Caki2 (cell line): ENCODE data around the gene ISYNA1. TPM values are rescaled to one million over a fixed set of nuclear protein-coding genes. Genes with fewer than 3 reads are reported as not detected.

Experiments
- DNase-seq: peaks from one replicate; pipeline ENCODE4 v3.0.0-alpha.2; 2015; ENCODE audit warnings: low read depth
- in situ Hi-C: cut with HindIII; loops from 2 replicates; pipeline ENCODE4 v1.10.0; 2016; ENCODE audit warnings: low sequenced_read_pairs, low pct_unique_long_range_greater_than_20kb, mixed read lengths
- total RNA-seq: library from RNA; depleted of rRNA; stranded (reverse); fragments of >200 nt; shearing (Covaris generic); gene quantifications from 2 replicates; pipeline ENCODE4 v1.2.3, GENCODE V29; 2014; ENCODE audit warnings: low replicate concordance; rRNA removed

The ISYNA1 gene
- 118 and 155 TPM in 2 replicates for total RNA-seq

DNA sequence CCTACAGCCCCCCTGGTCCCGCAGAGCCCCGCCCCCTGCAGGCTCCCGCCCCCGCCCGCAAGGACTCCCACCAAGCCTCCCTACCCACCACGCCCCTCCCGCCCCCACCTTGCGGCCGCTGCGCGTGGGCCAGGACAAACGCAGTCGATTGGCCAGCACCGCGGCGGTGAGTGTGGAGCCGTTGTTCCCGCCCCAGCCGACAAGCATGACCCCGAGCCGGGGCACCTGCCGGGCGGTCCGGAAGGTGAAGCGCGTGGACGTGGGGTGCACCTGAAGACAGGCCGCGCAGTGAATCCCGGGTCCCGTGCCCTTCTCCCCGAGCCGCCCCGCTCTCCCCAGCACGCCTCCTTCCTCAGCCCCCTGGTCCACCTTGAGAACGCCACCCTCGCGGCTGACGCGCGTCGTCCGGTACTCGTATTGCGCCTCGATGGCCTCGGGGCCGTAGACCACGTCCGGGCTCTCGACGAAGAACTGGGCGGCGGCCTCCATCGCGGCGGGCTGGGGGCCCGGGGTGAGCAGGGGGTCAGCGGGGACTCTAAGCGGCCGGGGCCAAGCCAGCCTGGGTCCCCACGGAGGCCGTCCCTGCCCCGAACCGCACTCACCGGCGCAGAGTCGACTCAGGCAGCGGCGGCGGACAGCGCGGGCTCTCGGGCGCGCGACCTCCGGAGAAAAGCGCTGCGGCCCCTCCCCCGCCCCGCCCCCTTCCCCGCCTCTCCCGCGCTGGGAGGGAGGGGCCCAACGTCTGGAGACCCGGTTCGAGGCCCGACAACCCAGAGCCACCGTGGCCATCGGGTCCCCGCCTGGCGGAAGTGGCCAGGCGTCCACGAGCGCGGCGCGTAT lies at the start of gene ISYNA1:
Gene ISYNA1, minus strand, starts transcription at position 643 of the 840 bp plus-strand sequence. Its CDS starts 154 bp downstream, at position 489.
- in situ Hi-C loops: no loop called here
- peak; percentile 76 for DNase-seq

DNA sequence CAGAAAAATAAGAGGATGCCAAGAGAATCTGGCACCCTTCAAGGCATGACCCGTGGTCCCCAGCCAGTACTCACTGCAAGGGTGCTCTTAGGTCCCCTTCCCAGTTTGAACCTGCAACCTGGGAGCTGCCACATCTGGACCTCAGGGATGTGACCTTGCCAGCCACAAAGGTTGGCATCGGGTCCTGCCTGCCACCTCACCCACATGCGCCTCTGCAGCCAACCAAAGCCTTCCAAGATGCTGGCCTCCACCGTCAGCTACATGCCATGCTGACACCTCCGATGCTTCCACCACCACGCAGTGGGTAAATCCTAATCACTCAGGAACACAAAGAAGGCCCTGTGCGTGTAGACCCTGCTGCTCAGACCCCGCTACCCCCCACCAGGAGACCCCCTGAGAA lies 48.8 kb upstream of the ISYNA1 start:
- no peak for DNase-seq
- in situ Hi-C loops: no loop called here

DNA sequence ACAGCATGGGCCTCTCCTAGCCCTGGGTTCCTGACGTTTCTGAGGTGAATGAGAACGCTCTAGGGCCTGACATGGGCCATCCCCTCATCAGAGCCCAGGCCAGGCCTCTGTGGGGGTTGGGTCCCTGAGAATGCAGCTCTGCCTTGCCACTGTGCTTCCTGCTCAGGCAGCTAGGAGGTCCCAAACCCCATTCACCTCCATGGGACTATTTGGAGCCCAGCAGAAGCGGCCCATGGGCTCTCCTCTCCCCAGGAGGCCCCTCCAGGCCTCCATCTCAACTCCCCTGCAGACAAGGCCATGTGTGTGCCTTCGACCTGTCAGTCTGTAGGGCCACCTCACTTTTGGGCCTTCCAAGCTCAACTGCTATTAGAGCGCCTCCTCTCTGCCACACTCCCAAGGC lies 47.1 kb upstream of the ISYNA1 start:
- in situ Hi-C loops: no loop called here
- DNase-seq: no peak

- in situ Hi-C loops: no loop called here
- no peak for DNase-seq
These were observed 45.4 kb upstream of the ISYNA1 start for GRCh38 chr19:18483119-18483890.

DNA sequence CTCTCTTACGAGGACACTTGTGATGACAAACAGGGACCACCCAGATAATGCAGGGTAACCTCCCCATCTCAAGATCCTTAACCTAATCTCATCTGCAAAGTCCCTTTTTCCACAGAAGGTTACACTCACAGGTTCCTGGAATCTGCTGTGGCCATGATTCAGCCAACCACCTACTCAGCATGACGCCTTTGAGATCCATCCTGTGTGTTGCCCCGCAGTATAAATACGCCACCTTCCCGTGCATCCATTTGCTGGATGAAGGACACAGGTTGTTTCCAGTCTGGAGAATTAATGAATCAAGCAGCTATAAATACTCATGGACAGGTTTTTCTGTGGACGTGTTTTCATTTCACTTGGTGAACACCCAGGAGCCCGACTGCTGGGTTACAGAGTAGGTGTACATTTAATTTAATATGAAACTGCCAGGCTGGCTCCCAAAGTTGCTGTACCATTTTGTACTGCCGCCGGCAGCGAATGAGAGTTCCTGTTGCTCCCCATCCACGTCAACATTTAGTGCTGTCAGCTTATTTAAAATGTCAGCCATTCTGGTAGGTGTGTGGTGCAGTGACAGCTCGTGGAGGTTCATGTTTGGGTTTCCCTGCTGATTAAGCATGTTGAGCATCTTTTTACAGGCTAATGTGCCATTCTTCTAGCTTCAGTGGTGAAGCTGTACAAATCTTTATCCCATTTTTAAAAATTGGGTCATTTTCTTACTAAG lies 43.7 kb upstream of the ISYNA1 start:
- in situ Hi-C loops: no loop called here
- DNase-seq: no peak

GRCh38 chr19:18480006-18480691 lies 42.2 kb upstream of the ISYNA1 start:
- in situ Hi-C loops: no loop called here
- no peak for DNase-seq

DNA sequence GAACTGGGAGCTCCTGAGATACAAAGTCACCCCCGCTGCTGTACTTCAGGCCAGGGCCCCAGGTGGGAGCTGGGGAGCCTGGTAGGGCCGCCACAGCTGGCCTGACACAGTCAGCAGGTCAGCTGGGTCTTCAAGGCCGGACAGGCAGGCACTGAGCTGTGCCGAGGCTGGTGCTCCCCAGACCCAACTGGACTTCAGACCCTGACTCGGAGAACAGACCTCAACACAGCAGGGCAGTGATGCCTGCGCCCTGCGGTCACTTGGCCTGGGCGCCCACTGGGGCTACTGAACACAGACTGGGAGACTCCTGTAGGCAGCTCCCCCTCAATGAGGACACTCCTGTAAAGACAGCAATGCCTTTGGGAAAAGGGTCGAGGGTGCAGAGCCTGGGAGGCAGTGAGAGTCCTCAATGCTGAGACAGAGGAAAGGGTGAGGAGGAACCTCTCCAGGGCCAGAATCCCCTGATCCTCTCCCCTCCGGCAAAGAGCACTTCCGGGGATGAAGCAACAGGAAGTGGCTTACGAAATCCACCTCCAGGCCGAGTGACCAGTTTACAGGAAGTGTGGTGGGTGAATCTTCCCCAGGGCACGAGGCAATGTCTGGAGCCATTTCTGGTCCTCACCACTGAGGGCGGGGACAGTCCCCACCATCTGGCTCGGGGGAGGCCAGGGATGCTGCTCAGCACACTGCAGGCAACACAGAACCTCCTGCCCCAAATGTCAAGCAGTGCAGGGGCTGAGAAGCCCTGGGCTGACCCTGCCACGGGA lies 40.8 kb upstream of the ISYNA1 start:
- in situ Hi-C loops: no loop called here
- DNase-seq: peak; percentile 32

DNA sequence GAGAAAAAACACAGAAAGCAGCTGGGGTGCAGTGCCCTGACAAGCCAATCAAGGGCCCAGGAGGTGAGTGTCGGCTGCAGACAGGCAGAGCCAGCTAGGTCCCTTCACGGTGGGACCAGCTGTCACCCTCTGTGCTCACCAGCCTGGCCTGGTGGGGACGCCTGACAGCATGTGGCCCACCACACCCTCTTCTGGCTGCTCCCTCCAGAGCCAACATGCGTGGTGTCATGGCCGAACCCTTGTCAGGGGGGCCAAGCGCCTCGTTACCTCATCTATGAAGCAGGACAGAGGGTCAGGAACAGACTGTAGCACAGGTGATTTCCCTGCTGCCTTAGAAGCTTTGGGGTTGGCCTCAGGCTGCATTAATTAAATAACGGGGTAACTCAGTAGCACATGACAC lies 40.0 kb upstream of the ISYNA1 start:
- in situ Hi-C loops: no loop called here
- DNase-seq: no peak

DNA sequence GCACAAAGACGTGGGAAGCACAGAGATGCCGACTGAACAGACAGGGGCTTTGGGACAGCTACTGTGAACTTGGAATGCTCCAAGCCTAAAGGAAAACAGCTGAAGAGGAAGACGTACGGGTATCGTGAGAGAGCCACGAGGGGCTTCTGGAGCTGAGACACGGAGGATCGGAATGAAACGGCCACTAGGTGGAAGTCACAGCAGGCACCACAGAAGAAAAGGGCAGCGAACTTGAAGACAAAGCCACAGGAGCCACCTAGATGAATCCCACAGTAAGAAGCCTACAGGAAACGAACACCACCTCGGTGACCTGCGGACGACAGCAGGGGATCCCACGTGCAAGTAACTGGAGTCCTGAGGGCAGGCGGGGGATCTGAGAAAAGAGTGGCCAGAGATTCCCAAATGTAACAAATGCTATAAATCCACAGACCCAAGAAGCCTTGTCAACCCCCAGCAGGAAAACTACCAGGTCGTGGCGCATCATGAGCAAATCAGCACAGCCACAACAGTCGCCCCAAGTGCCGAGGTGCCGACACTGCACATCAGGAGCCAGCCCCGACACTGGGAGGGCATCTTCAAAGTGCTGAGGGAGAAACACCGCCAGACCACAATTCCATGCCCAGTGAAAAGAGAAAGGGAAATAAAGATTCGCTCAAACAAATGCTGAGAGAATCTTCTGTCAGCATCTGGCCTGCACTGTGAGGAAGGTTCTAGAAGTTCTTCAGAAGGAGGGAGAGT lies 39.3 kb upstream of the ISYNA1 start:
- DNase-seq: no peak
- in situ Hi-C loops: no loop called here

DNA sequence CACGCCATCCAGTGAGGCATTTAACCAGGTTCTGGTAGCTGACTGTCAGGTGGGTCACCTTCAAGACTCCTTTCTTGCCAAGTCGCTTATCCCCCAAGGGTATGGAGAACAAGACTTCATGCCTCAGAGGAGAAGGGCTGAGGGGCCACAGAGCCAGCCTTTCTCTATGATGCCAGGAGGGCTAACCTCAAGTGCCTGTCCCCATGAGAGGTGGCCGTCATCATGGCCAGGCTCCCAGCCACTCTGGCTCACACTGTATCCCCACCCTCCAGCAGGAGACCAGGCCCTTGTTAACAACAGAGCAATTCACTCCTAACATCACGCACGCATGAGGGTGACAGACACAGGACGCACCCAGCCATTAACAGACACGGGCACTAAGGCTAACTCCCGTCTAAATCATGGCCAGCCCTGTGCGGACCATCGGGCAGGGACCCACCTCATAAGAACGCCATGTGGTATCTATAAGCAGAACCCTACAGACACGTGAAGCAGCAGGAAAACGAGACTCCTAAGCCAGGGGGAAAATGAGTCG lies 38.6 kb upstream of the ISYNA1 start:
- in situ Hi-C loops: no loop called here
- DNase-seq: no peak

DNA sequence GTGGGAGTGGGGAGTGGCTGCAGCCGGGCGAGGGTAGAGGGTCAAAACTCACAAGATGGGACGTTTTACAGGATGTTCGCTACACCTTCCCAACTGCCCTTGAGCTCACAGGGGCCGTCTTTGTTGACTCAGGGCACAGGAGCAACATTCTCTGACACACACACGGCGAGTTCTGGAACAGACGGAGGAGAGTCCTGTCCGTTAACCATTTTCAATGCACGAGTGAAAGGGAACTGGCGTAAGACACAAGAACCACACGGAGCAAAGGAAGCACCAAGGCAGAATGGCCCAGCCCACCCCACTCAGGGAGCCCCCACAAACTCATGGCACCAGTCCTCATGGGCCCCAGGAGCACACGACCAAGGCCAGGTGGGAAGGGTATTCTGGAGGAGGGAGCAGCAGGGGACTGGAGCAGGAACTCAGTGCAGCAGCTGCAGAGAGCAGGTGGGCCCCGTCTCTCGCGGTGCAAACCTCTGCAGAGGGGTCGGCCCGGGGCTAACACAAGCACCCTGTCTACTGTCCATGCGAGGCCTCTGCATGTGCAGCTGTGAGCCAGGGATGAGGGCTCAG lies 37.9 kb upstream of the ISYNA1 start:
- in situ Hi-C loops: no loop called here
- DNase-seq: no peak

DNA sequence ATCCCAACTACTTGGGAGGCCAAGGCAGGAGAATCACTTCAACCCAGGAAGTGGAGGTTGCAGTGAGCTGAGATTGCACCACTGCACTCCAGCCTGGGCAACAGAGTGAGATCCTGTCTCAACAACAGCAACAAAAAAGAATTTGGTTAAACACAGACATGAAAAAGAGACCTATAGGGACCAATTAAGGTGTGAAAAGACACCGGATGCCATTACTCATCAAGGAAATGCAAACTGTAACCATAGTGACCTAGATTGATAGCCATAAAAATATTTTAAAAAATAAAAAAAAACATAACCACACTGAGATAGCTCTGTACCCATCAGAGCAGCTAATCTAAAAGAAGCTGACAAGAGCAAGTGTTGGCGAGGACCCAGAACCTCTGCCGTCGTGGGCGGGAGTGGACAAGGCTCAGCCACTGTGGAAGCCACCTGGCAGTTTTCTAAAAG lies 37.1 kb upstream of the ISYNA1 start:
- in situ Hi-C loops: no loop called here
- DNase-seq: no peak

DNA sequence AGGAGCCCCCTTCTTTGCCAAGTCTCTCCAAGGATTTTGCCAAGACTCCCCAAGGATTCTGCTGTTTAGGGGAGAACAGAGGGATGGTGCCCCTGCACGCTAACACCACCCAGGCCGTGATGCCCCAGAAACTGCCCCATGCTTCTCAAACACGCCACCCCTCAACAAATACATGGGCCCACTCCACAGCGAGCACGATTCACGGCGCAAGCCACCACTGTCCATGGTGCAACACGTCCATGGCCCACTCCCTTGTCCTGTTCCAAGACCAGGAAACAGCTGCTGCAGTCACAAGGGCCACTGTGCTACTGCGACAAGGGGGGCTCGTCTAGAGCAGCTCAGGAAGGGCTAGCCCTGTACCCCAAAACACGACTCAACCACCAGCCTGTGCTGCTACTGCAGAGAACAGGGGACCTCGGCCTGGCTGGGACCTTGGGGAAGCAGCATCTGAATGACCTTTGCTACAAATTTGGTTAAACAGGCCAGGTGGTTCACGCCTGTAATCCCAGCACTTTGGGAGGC lies 36.5 kb upstream of the ISYNA1 start:
- no peak for DNase-seq
- in situ Hi-C loops: no loop called here

GRCh38 chr19:18473706-18474087 lies 35.8 kb upstream of the ISYNA1 start:
- DNase-seq: no peak
- in situ Hi-C loops: no loop called here

GRCh38 chr19:18473003-18473705 lies 35.2 kb upstream of the ISYNA1 start:
- DNase-seq: no peak
- in situ Hi-C loops: no loop called here

GRCh38 chr19:18470787-18471186 lies 32.9 kb upstream of the ISYNA1 start:
- DNase-seq: no peak
- in situ Hi-C loops: no loop called here
